Measurements from ENCODE around the gene LDLRAD1.

- TF ChIP-seq, protein P1, sequence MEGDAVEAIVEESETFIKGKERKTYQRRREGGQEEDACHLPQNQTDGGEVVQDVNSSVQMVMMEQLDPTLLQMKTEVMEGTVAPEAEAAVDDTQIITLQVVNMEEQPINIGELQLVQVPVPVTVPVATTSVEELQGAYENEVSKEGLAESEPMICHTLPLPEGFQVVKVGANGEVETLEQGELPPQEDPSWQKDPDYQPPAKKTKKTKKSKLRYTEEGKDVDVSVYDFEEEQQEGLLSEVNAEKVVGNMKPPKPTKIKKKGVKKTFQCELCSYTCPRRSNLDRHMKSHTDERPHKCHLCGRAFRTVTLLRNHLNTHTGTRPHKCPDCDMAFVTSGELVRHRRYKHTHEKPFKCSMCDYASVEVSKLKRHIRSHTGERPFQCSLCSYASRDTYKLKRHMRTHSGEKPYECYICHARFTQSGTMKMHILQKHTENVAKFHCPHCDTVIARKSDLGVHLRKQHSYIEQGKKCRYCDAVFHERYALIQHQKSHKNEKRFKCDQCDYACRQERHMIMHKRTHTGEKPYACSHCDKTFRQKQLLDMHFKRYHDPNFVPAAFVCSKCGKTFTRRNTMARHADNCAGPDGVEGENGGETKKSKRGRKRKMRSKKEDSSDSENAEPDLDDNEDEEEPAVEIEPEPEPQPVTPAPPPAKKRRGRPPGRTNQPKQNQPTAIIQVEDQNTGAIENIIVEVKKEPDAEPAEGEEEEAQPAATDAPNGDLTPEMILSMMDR (IDR thresholded peaks at IDR 0.05), result no peak
- TF ChIP-seq POLR2AphosphoS5 (IDR thresholded peaks at IDR 0.05; ENCODE audit: low read depth, low read length) (no peak), REST (IDR thresholded peaks at IDR 0.05; ENCODE audit: insufficient read depth in 1 of 2, low read depth in 2 of 2, low read length in 1 of 2) (no peak), SIN3A (IDR thresholded peaks at IDR 0.05; ENCODE audit: borderline replicate concordance, insufficient read depth, low read depth, low read length) (no peak), TCF7L2 (IDR thresholded peaks at IDR 0.05; ENCODE audit: low read depth, low read length) (no peak)
These were observed 19.5 kb upstream of the LDLRAD1 start for GRCh38 chr1:54037476-54037875.

Data from Panc1 (cell line).